Measurements from ENCODE around the gene LEF1.

Gene LEF1

GRCh38 chr4:108049406-108049805 is 119.3 kb downstream of the LEF1 start:
- Histone ChIP-seq H3K4me3 (ENCODE audit: severe bottlenecking) (no peak overlapping the region), H3K27me3 (ENCODE audit: insufficient read depth, poor library complexity, severe bottlenecking) (no peaks in the 10 kb centered on the region), H3K9me3 (ENCODE audit: severe bottlenecking) (no peaks in the 10 kb centered on the region), H3K27ac (ENCODE audit: poor library complexity, severe bottlenecking) (no peak overlapping the region), H3K36me3 (ENCODE audit: low read depth) (no peaks in the 10 kb centered on the region), H3K4me1 (ENCODE audit: insufficient read depth, poor library complexity, severe bottlenecking) (peaks cover 7% of the 10 kb centered on the region)
- no peak for ATAC-seq (ENCODE audit: low read depth)
- no peak for TF ChIP-seq CTCF (IDR thresholded peaks at IDR 0.05; ENCODE audit: poor library complexity, severe bottlenecking)
- no peak for DNase-seq (ENCODE audit: low spot score)

GRCh38 chr4:108048997-108049396 is 119.7 kb downstream of the LEF1 start:
- no peaks in the 10 kb centered on the region for H3K9me3 ChIP-seq (ENCODE audit: severe bottlenecking)
- no peak for ATAC-seq (ENCODE audit: low read depth)
- no peaks in the 10 kb centered on the region for H3K27me3 ChIP-seq (ENCODE audit: insufficient read depth, poor library complexity, severe bottlenecking)
- H3K36me3 ChIP-seq (ENCODE audit: low read depth) = no peaks in the 10 kb centered on the region
- peaks cover 7% of the 10 kb centered on the region for H3K4me1 ChIP-seq (ENCODE audit: insufficient read depth, poor library complexity, severe bottlenecking)
- H3K4me3 ChIP-seq (ENCODE audit: severe bottlenecking) = no peak overlapping the region
- H3K27ac ChIP-seq (ENCODE audit: poor library complexity, severe bottlenecking) = no peak overlapping the region
- TF ChIP-seq CTCF (IDR thresholded peaks at IDR 0.05; ENCODE audit: poor library complexity, severe bottlenecking) = no peak
- DNase-seq (ENCODE audit: low spot score) = no peak

- no peak for ATAC-seq (ENCODE audit: low read depth)
- no peaks in the 10 kb centered on the region for H3K36me3 ChIP-seq (ENCODE audit: low read depth)
- peaks cover 7% of the 10 kb centered on the region for H3K4me1 ChIP-seq (ENCODE audit: insufficient read depth, poor library complexity, severe bottlenecking)
- no peak for DNase-seq (ENCODE audit: low spot score)
- TF ChIP-seq CTCF (IDR thresholded peaks at IDR 0.05; ENCODE audit: poor library complexity, severe bottlenecking) = no peak
- no peaks in the 10 kb centered on the region for H3K9me3 ChIP-seq (ENCODE audit: severe bottlenecking)
- no peak overlapping the region for H3K27ac ChIP-seq (ENCODE audit: poor library complexity, severe bottlenecking)
- H3K27me3 ChIP-seq (ENCODE audit: insufficient read depth, poor library complexity, severe bottlenecking) = no peaks in the 10 kb centered on the region
- no peak overlapping the region for H3K4me3 ChIP-seq (ENCODE audit: severe bottlenecking)
These were observed 120.6 kb downstream of the LEF1 start for GRCh38 chr4:108048157-108048556.

GRCh38 chr4:108047199-108047598 is 121.5 kb downstream of the LEF1 start:
- DNase-seq (ENCODE audit: low spot score) (no peak), ATAC-seq (ENCODE audit: low read depth) (no peak)
- Histone ChIP-seq H3K9me3 (ENCODE audit: severe bottlenecking) (no peaks in the 10 kb centered on the region), H3K27me3 (ENCODE audit: insufficient read depth, poor library complexity, severe bottlenecking) (no peaks in the 10 kb centered on the region), H3K4me3 (ENCODE audit: severe bottlenecking) (no peak overlapping the region), H3K27ac (ENCODE audit: poor library complexity, severe bottlenecking) (no peak overlapping the region), H3K36me3 (ENCODE audit: low read depth) (no peaks in the 10 kb centered on the region), H3K4me1 (ENCODE audit: insufficient read depth, poor library complexity, severe bottlenecking) (peaks cover 7% of the 10 kb centered on the region)
- no peak for TF ChIP-seq CTCF (IDR thresholded peaks at IDR 0.05; ENCODE audit: poor library complexity, severe bottlenecking)

- H3K4me3 ChIP-seq (ENCODE audit: severe bottlenecking) = no peak overlapping the region
- no peaks in the 10 kb centered on the region for H3K9me3 ChIP-seq (ENCODE audit: severe bottlenecking)
- H3K4me1 ChIP-seq (ENCODE audit: insufficient read depth, poor library complexity, severe bottlenecking) = peaks cover 7% of the 10 kb centered on the region
- H3K27me3 ChIP-seq (ENCODE audit: insufficient read depth, poor library complexity, severe bottlenecking) = no peaks in the 10 kb centered on the region
- ATAC-seq (ENCODE audit: low read depth) (no peak), DNase-seq (ENCODE audit: low spot score) (no peak)
- no peak overlapping the region for H3K27ac ChIP-seq (ENCODE audit: poor library complexity, severe bottlenecking)
- TF ChIP-seq CTCF (IDR thresholded peaks at IDR 0.05; ENCODE audit: poor library complexity, severe bottlenecking) = no peak
- H3K36me3 ChIP-seq (ENCODE audit: low read depth) = no peaks in the 10 kb centered on the region
These were observed 123.1 kb downstream of the LEF1 start for GRCh38 chr4:108045687-108046024.

All from RWPE2 (cell line).